Transverse colon (tissue), 4 donors: ENCODE measurements around the gene WDR17. TPM values are rescaled to one million over a fixed set of nuclear protein-coding genes. Genes with fewer than 3 reads are reported as not detected.

Experiments
- DNase-seq: peaks from one replicate; pipeline ENCODE4 v3.0.0-alpha.2; 2019
- H3K27ac ChIP-seq, 4 donors: fragments of 200-600 bp; sonication (generic); 2 replicates each; pipeline ENCODE4 v1.5.1; 2016 to 2018; ENCODE audit warnings: inconsistent platforms in 4 of 4
- H3K27me3 ChIP-seq: fragments of 200-600 bp; sonication (generic); 2 replicates; pipeline ENCODE4 v1.5.1; 2017; ENCODE audit warnings: inconsistent platforms
- H3K36me3 ChIP-seq, 4 donors: fragments of 200-600 bp; sonication (generic); 2 replicates each; pipeline ENCODE4 v1.5.1; 2017 to 2019; ENCODE audit warnings: inconsistent platforms in 4 of 4
- H3K4me1 ChIP-seq, 4 donors: fragments of 200-600 bp; sonication (generic); 2 replicates each; pipeline ENCODE4 v1.5.1; 2017 to 2020; ENCODE audit warnings: inconsistent platforms in 4 of 4
- H3K4me3 ChIP-seq, 4 donors: fragments of 200-600 bp; sonication (generic); 1 replicate in 1 of 4; 2 replicates in 3 of 4; pipeline versions ENCODE4 v1.5.1 to v1.6.1; 2017 to 2019; ENCODE audit warnings: inconsistent platforms in 4 of 4
- H3K9me3 ChIP-seq, 2 donors: fragments of 200-600 bp; sonication (generic); 2 replicates each; pipeline ENCODE4 v1.5.1; 2017 to 2019; ENCODE audit warnings: inconsistent platforms in 2 of 2
- CTCF ChIP-seq, 5 experiments: fragments of 200-600 bp in 3 of 5; fragments of 450-650 bp in 2 of 5; sonication (generic) in 3 of 5; IDR thresholded peaks; 1 replicate in 2 of 5; 2 replicates in 3 of 5; pipeline ENCODE4 v1.5.1; 2016 to 2017; ENCODE audit warnings: antibody characterized with exemption in 5 of 5, inconsistent platforms in 3 of 5, mild to moderate bottlenecking in 2 of 5, moderate library complexity in 1 of 5
- EP300 ChIP-seq: sonication (generic); formaldehyde crosslinking; IDR thresholded peaks from one replicate; pipeline ENCODE4 v1.6.1; 2017; ENCODE audit warnings: antibody characterized with exemption, low read depth
- POLR2A ChIP-seq: fragments of 450-650 bp; IDR thresholded peaks from one replicate; pipeline ENCODE4 v1.6.1; 2016; ENCODE audit warnings: antibody characterized with exemption, mild to moderate bottlenecking, moderate library complexity
- POLR2AphosphoS5 ChIP-seq, 3 donors: sonication (generic); formaldehyde crosslinking; IDR thresholded peaks; one replicate each; pipeline ENCODE4 v1.6.1; 2016; ENCODE audit warnings: antibody characterized with exemption in 3 of 3
- WGBS, 2 donors: methylation state at CpG; one replicate each; pipeline ENCODE4 v1.1.5; 2018; ENCODE audit warnings: low coverage in 1 of 2; 5-methylcytosine and 5-hydroxymethylcytosine counted together
- in situ Hi-C, 4 donors: fragments of 200-750 bp; cut with MboI; loops; one replicate each; pipeline versions ENCODE4 v1.15.0 to v1.15.1; 2017; ENCODE audit warnings: low sequenced_read_pairs in 3 of 4, low pct_ligation_motif_present in 1 of 4, low pct_unique_long_range_greater_than_20kb in 1 of 4
- intact Hi-C: fragments of 100-400 bp; cut with DNase I; formaldehyde crosslinking; loops from one replicate; pipeline ENCODE4 v1.15.1; 2023; ENCODE audit warnings: low total_unique reads
- total RNA-seq, 4 donors: library from RNA; depleted of rRNA; stranded (reverse); fragments of >200 nt; gene quantifications; one replicate each; pipeline ENCODE4 v1.1.0, GENCODE V29; 2016

Gene WDR17
- total RNA-seq, 4 donors from 2014 or later, result 0.96 to 7.6 (median 1.4) TPM; not detected in 1

- WGBS, 2 donors, result 81 to 90% methylated on average over 3 to 20 of the region's 20 CpGs
These were observed 1.9 kb upstream of the WDR17 start for GRCh38 chr4:176063718-176064117.

GRCh38 chr4:176064539-176064938 is 1.1 kb upstream of the WDR17 start:
- WGBS, 2 donors, result 79 to 93% methylated on average over 2 of the region's 2 CpGs

More at GRCh38 chr4:176063718-176064117, 1.9 kb upstream of the WDR17 start:
- DNase-seq, result no peak
- intact Hi-C loops (no loop called here), in situ Hi-C loops (loop anchor here in 1 of 4 donors (25.0 kb wide), 1 partner anchor 249 kb away; the partner anchor contains the start of gene SPCS3)
- no peak overlapping the region for H3K4me3 ChIP-seq
- no peaks in the 10 kb centered on the region for H3K9me3 ChIP-seq
- H3K27me3 ChIP-seq, result no peaks in the 10 kb centered on the region
- no peaks in the 10 kb centered on the region for H3K36me3 ChIP-seq
- peaks cover 0 to 6% (median 0%) of the 10 kb centered on the region in 4 donors for H3K4me1 ChIP-seq
- TF ChIP-seq POLR2AphosphoS5 (IDR thresholded peaks at IDR 0.05) (no peak), POLR2A (no peak), EP300 (no peak), CTCF (IDR thresholded peaks at IDR 0.05) (no peak)
- H3K27ac ChIP-seq, result no peak overlapping the region

GRCh38 chr4:176066757-176067156 is 1.1 kb downstream of the WDR17 start:
- TF ChIP-seq EP300 (no peak), POLR2AphosphoS5 (IDR thresholded peaks at IDR 0.05) (no peak), POLR2A (no peak)
- 75 to 83% methylated on average over 6 of the region's 6 CpGs for whole genome bisulfite sequencing, 2 donors
- Histone ChIP-seq H3K36me3 (no peaks in the 10 kb centered on the region), H3K4me3 (peak overlapping the region in 1 of 4 donors; percentile 58), H3K27ac (no peak overlapping the region), H3K4me1 (peaks cover 0 to 6% (median 0%) of the 10 kb centered on the region in 4 donors), H3K9me3 (no peaks in the 10 kb centered on the region), H3K27me3 (no peaks in the 10 kb centered on the region)
- in situ Hi-C loops, result loop anchor here in 1 of 4 donors (25.0 kb wide), 1 partner anchor 246 kb away; the partner anchor contains the start of gene SPCS3
- no peak for DNase-seq
- intact Hi-C loops, result no loop called here

More at GRCh38 chr4:176064539-176064938, 1.1 kb upstream of the WDR17 start:
- no peaks in the 10 kb centered on the region for H3K36me3 ChIP-seq
- in situ Hi-C loops, result loop anchor here in 1 of 4 donors (25.0 kb wide), 1 partner anchor 248 kb away; the partner anchor contains the start of gene SPCS3
- DNase-seq, result no peak
- no peak overlapping the region for H3K27ac ChIP-seq
- no peaks in the 10 kb centered on the region for H3K27me3 ChIP-seq
- no peak for TF ChIP-seq POLR2AphosphoS5 (IDR thresholded peaks at IDR 0.05)
- TF ChIP-seq EP300, result no peak
- no peak for TF ChIP-seq CTCF (IDR thresholded peaks at IDR 0.05)
- TF ChIP-seq POLR2A, result no peak
- intact Hi-C loops, result no loop called here
- no peaks in the 10 kb centered on the region for H3K9me3 ChIP-seq
- peaks cover 0 to 6% (median 0%) of the 10 kb centered on the region in 4 donors for H3K4me1 ChIP-seq
- no peak overlapping the region for H3K4me3 ChIP-seq

GRCh38 chr4:176077561-176077960 is 11.9 kb downstream of the WDR17 start:
- H3K9me3 ChIP-seq, result no peaks in the 10 kb centered on the region
- H3K36me3 ChIP-seq, result no peaks in the 10 kb centered on the region
- DNase-seq, result no peak
- no peak for TF ChIP-seq POLR2A
- no peak overlapping the region for H3K4me3 ChIP-seq
- no peaks in the 10 kb centered on the region for H3K4me1 ChIP-seq
- in situ Hi-C loops, result no loop called here
- no peaks in the 10 kb centered on the region for H3K27me3 ChIP-seq
- intact Hi-C loops, result no loop called here
- no peak overlapping the region for H3K27ac ChIP-seq

GRCh38 chr4:176084769-176085168 is 19.1 kb downstream of the WDR17 start:
- Histone ChIP-seq H3K27ac (no peak overlapping the region), H3K27me3 (no peaks in the 10 kb centered on the region), H3K4me1 (no peaks in the 10 kb centered on the region), H3K9me3 (no peaks in the 10 kb centered on the region), H3K4me3 (no peak overlapping the region), H3K36me3 (no peaks in the 10 kb centered on the region)
- in situ Hi-C loops, result no loop called here
- DNase-seq, result no peak
- intact Hi-C loops, result no loop called here
- WGBS, 2 donors, result 82 to 95% methylated on average over 2 of the region's 2 CpGs
- no peak for TF ChIP-seq POLR2AphosphoS5 (IDR thresholded peaks at IDR 0.05)

GRCh38 chr4:176090115-176090514 is 24.5 kb downstream of the WDR17 start:
- no peak for DNase-seq
- intact Hi-C loops (no loop called here), in situ Hi-C loops (no loop called here)
- H3K27me3 ChIP-seq, result no peaks in the 10 kb centered on the region
- H3K9me3 ChIP-seq, result peaks cover 0 to 3% of the 10 kb centered on the region in 2 donors
- TF ChIP-seq CTCF (IDR thresholded peaks at IDR 0.05) (no peak), POLR2AphosphoS5 (IDR thresholded peaks at IDR 0.05) (no peak), EP300 (no peak), POLR2A (no peak)
- no peak overlapping the region for H3K4me3 ChIP-seq
- H3K4me1 ChIP-seq, result no peaks in the 10 kb centered on the region
- WGBS, 2 donors, result 78 to 79% methylated on average over 2 of the region's 2 CpGs
- no peak overlapping the region for H3K27ac ChIP-seq
- H3K36me3 ChIP-seq, result no peaks in the 10 kb centered on the region
